ENCODE measurements around the gene SHBG.

Gene SHBG

DNA sequence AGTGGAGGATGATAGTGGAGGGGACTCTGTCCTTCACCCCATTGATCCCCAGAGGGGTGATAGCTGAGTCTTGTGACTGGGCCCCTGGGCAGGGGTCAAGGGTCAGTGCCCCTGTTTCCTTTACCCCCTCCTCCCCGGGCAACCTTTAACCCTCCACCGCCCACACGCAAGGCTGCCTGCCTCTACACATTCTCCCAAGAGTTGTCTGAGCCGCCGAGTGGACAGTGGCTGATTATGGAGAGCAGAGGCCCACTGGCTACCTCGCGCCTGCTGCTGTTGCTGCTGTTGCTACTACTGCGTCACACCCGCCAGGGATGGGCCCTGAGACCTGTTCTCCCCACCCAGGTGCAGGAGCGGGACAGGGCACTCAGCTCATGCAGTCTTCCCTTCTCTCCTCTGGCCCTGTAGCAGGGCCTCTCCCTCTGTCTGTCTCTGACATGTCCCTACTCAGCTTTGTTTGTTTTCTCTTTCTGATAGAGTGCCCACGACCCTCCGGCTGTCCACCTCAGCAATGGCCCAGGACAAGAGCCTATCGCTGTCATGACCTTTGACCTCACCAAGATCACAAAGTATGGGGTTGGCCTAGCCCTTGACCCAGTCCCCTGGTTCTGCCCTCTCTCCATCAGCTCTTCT lies at the start of gene SHBG:
SHBG (plus strand) TSS at position 197 of the 633 bp plus-strand sequence; CDS start at position 235, 38 bp downstream.
- TF ChIP-seq, protein P1, sequence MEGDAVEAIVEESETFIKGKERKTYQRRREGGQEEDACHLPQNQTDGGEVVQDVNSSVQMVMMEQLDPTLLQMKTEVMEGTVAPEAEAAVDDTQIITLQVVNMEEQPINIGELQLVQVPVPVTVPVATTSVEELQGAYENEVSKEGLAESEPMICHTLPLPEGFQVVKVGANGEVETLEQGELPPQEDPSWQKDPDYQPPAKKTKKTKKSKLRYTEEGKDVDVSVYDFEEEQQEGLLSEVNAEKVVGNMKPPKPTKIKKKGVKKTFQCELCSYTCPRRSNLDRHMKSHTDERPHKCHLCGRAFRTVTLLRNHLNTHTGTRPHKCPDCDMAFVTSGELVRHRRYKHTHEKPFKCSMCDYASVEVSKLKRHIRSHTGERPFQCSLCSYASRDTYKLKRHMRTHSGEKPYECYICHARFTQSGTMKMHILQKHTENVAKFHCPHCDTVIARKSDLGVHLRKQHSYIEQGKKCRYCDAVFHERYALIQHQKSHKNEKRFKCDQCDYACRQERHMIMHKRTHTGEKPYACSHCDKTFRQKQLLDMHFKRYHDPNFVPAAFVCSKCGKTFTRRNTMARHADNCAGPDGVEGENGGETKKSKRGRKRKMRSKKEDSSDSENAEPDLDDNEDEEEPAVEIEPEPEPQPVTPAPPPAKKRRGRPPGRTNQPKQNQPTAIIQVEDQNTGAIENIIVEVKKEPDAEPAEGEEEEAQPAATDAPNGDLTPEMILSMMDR (IDR thresholded peaks at IDR 0.05; ENCODE audit: insufficient read depth, low read depth, low read length, missing control alignments), result no peak
- DNase-seq (ENCODE audit: low read depth), result no peak
- H3K4me3 ChIP-seq (ENCODE audit: low read depth, low read length), result no peak within 1 kb of the TSS

DNA sequence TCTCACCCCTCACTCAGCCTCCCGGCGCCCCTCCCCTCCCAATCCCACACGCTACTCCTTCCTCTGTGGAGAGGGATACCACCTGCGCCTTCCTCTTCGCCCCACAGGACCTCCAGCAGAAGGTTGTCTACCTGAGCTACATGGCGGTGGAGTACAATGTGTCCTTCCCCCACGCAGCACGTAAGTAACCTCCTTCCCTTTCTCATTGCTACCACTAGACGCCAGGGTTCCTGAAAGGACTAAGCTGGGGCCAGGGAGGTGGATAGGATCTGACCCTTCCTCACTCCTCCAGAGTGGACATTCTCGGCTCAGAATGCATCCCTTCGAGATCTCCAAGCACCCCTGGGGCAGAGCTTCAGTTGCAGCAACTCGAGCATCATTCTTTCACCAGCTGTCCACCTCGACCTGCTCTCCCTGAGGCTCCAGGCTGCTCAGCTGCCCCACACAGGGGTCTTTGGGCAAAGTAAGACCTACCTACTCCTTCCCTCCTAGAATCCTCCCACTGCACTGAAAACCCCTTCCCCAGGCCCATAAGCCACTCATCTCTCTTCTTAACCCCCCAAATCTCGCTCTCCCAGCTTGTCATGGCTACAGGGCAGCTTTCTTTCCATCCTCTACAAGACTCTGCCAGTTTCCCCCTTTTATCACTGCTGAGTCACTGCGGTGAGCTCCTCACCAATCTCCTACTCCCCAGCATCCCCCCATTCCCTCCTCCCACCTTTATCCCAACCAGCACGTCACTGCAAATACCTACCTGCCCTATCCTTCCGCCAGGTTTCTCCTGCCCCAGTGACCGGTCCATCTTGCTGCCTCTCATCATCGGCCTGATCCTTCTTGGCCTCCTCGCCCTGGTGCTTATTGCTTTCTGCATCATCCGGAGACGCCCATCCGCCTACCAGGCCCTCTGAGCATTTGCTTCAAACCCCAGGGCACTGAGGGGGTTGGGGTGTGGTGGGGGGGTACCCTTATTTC lies 49.0 kb upstream of the SHBG start:
- TF ChIP-seq, protein P1 (IDR thresholded peaks at IDR 0.05; ENCODE audit: insufficient read depth, low read depth, low read length, missing control alignments), result no peak

DNA sequence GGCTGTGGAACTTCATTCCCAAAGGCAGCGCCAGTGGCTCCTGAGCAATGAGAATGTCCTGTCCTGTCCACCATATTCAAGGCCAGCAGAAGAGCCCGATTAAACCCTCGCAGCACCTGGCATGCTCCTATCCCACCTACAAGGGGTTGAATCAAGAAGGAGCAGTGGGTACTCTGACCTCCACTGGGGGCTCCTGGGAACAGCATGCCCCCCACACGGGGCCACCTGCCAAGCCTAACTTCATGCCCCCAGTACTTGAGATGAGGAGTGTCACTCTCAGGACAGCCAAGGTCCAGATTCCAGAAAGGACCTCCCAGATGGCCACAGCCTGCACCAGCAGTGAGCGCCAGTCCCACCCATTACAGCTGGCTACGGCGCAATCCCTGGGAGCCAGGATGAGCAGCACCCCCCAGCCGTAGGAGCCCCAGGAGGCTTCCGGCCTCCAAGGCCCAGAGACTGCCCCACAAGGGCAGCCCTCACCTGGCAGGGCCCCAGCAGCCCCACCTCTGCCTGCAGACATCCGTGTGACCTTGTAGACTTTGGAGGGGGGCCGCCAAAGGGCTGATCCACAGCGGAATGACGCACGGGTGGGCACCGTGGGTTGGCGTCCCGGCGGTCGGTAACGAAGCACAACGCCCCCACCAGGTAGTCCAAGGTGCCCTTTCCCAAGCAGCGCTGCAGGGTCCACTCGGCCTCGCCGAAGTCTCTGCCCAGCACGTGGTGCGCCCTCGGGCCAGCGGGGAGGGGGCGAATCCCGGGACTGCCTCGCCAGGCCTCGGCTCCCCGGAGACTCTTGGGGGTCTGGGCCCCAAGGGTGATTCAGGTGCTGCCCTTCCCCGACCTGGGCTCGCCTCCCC lies 47.3 kb upstream of the SHBG start:
- H3K4me3 ChIP-seq (ENCODE audit: low read depth, low read length), result peak overlapping the region; percentile 91
- TF ChIP-seq, protein P1 (IDR thresholded peaks at IDR 0.05; ENCODE audit: insufficient read depth, low read depth, low read length, missing control alignments), result no peak
- no peak for DNase-seq (ENCODE audit: low read depth)

More for the DNA sequence above, 49.0 kb upstream of the SHBG start:
- H3K4me3 ChIP-seq (ENCODE audit: low read depth, low read length), result no peak overlapping the region
- DNase-seq (ENCODE audit: low read depth), result peak; percentile 11

DNA sequence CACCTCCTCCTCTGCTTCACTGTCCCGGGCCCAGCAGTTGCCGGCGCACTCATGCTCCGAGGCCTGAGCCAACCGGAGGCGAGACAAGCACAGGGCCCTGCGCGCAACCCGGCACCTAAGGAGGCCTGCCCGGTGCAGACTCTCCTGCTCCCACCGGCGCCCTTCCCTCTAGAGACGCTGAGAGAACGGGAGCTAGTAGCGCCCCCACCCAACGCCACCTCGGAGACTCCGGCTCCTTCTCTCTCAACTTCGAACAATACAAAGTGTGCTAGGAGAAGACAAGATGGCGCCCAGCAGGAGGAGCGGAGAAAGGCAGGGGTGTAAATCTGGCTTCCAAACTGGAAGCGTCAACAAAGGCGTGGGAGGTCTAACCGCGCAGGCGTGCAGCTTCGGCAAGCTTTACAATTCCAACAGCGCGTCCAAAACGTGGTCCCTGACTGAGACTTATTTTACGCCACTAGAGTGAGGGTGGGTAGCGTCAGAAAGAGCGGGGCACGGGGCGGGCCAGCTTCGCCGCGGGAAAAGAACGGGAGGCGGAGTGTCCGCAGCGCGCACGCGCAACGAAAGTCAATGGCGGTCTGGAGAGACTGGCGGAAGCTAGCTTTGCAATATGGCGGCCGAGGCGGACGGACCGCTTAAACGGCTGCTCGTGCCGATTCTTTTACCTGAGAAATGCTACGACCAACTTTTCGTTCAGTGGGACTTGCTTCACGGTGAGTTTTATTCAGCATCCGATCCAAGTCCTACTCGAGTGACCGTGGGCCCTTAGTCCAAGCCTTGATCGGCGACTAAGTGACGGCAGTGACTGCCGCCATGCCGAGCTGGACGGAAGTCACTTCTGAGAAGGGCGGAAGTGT lies 46.5 kb upstream of the SHBG start, which contains the start of gene MPDU1:
MPDU1 (plus strand) TSS at position 600 of the 857 bp plus-strand sequence; CDS start at position 611, 11 bp downstream.
- TF ChIP-seq, protein P1 (IDR thresholded peaks at IDR 0.05; ENCODE audit: insufficient read depth, low read depth, low read length, missing control alignments), result no peak
- peak; percentile 97 for DNase-seq (ENCODE audit: low read depth)
- peak within 1 kb of the TSS; percentile 91 for H3K4me3 ChIP-seq (ENCODE audit: low read depth, low read length)

- no peak overlapping the region for H3K4me3 ChIP-seq (ENCODE audit: low read depth, low read length)
- TF ChIP-seq, protein P1 (IDR thresholded peaks at IDR 0.05; ENCODE audit: insufficient read depth, low read depth, low read length, missing control alignments), result peak; percentile 24
- DNase-seq (ENCODE audit: low read depth), result no peak
Measured at GRCh38 chr17:7586673-7587419, 43.1 kb upstream of the SHBG start.
